Endothelial cell (in vitro differentiated cells): Measurements from ENCODE around the gene CTBP2. TPM values are rescaled to one million over a fixed set of nuclear protein-coding genes. Genes with fewer than 3 reads are reported as not detected.

Source experiments
- DNase-seq: peaks from one replicate; pipeline ENCODE4 v3.0.0; 2021; ENCODE audit warnings: low spot score
- H3K27ac Mint-ChIP-seq: one replicate; pipeline ENCODE4 v1.8.0; 2021; ENCODE audit warnings: mixed read lengths, inconsistent platforms; ENCODE audit not compliant: unreplicated experiment
- H3K27me3 Mint-ChIP-seq: one replicate; pipeline ENCODE4 v1.8.0; 2021; ENCODE audit warnings: mild to moderate bottlenecking, moderate library complexity, mixed read lengths, inconsistent platforms; ENCODE audit not compliant: unreplicated experiment
- H3K36me3 Mint-ChIP-seq: one replicate; pipeline ENCODE4 v1.8.0; 2021; ENCODE audit warnings: mild to moderate bottlenecking, low read depth, mixed read lengths, inconsistent platforms; ENCODE audit not compliant: unreplicated experiment
- H3K4me1 Mint-ChIP-seq: one replicate; pipeline ENCODE4 v1.8.0; 2021; ENCODE audit warnings: mild to moderate bottlenecking, mixed read lengths, inconsistent platforms; ENCODE audit not compliant: unreplicated experiment
- H3K4me3 Mint-ChIP-seq: one replicate; pipeline ENCODE4 v1.8.0; 2021; ENCODE audit warnings: mild to moderate bottlenecking, mixed read lengths, inconsistent platforms; ENCODE audit not compliant: unreplicated experiment
- H3K9me3 Mint-ChIP-seq: one replicate; pipeline ENCODE4 v1.8.0; 2021; ENCODE audit warnings: mixed read lengths, inconsistent platforms; ENCODE audit not compliant: unreplicated experiment
- CTCF ChIP-seq: fragments of 200-600 bp; sonication (generic); IDR thresholded peaks from one replicate; pipeline ENCODE4 v1.5.0; 2021; ENCODE audit warnings: antibody characterized with exemption; ENCODE audit not compliant: unreplicated experiment
- total RNA-seq: library from RNA; stranded (reverse); fragmentation: NEBNext Ultra II Directional; extraction: Animal tissue kit (Norgen Biotek cat#: 25700); gene quantifications from one replicate; pipeline ENCODE4 v1.2.1, GENCODE V29; 2021; ENCODE audit not compliant: unreplicated experiment

The CTBP2 gene
- total RNA-seq, 1 donor from 2014 or later: 145 TPM

- no peaks in the 10 kb centered on the region for H3K9me3 Mint-ChIP-seq
- H3K27me3 Mint-ChIP-seq: peaks cover 4% of the 10 kb centered on the region
- no peak overlapping the region for H3K4me3 Mint-ChIP-seq
- peaks cover 35% of the 10 kb centered on the region for H3K36me3 Mint-ChIP-seq
- H3K4me1 Mint-ChIP-seq: peaks cover 22% of the 10 kb centered on the region
- no peak for DNase-seq
- H3K27ac Mint-ChIP-seq: no peak overlapping the region
- no peak for TF ChIP-seq CTCF
These were observed 127.0 kb downstream of the CTBP2 start for GRCh38 chr10:125033146-125033924.

- DNase-seq: no peak
- Mint-ChIP-seq H3K27me3 (peaks cover 4% of the 10 kb centered on the region), H3K4me1 (peaks cover 18% of the 10 kb centered on the region), H3K27ac (no peak overlapping the region), H3K4me3 (no peak overlapping the region), H3K36me3 (peaks cover 38% of the 10 kb centered on the region), H3K9me3 (no peaks in the 10 kb centered on the region)
- TF ChIP-seq CTCF: no peak
These were observed 127.8 kb downstream of the CTBP2 start for GRCh38 chr10:125032474-125033020.

- Mint-ChIP-seq H3K36me3 (peaks cover 29% of the 10 kb centered on the region), H3K4me1 (peaks cover 9% of the 10 kb centered on the region), H3K4me3 (no peak overlapping the region), H3K9me3 (no peaks in the 10 kb centered on the region), H3K27me3 (peaks cover 4% of the 10 kb centered on the region), H3K27ac (no peak overlapping the region)
- TF ChIP-seq CTCF: no peak
- no peak for DNase-seq
These were observed 129.7 kb downstream of the CTBP2 start for GRCh38 chr10:125030567-125031197.

- no peak for DNase-seq
- H3K4me1 Mint-ChIP-seq: peaks cover 12% of the 10 kb centered on the region
- H3K9me3 Mint-ChIP-seq: no peaks in the 10 kb centered on the region
- H3K27ac Mint-ChIP-seq: peak overlapping the region; percentile 11
- peaks cover 7% of the 10 kb centered on the region for H3K27me3 Mint-ChIP-seq
- H3K4me3 Mint-ChIP-seq: no peak overlapping the region
- H3K36me3 Mint-ChIP-seq: peaks cover 36% of the 10 kb centered on the region
- no peak for TF ChIP-seq CTCF
These were observed 130.7 kb downstream of the CTBP2 start for GRCh38 chr10:125029584-125030242.
